CD4-positive, alpha-beta T cell treated with Interleukin-6 for 4 hours (primary cell): ENCODE data around the gene HVCN1.

Experiments
- DNase-seq: peaks from one replicate; pipeline ENCODE4 v3.0.0-alpha.2; 2020; ENCODE audit warnings: mixed read lengths

HVCN1 gene

GRCh38 chr12:110613071-110613770 lies 75.7 kb downstream of the HVCN1 start:
- DNase-seq, result no peak

DNA sequence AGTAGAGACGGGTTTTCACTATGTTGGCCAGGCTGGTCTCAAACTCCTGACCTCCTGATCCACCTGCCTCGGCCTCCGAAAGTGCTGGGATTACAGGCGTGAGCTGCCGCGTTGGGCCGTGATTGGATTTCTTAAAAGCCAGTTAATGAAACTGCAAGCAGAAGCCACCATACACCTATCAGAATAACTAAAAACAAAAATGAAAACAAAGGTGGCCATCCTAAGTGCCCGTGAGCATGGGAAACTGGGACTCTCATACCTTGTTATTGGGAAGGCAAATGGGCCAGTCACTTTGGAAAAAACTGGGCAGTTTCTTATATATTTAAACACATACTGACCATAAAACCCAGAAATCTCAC lies 82.7 kb downstream of the HVCN1 start:
- DNase-seq, result no peak

DNA sequence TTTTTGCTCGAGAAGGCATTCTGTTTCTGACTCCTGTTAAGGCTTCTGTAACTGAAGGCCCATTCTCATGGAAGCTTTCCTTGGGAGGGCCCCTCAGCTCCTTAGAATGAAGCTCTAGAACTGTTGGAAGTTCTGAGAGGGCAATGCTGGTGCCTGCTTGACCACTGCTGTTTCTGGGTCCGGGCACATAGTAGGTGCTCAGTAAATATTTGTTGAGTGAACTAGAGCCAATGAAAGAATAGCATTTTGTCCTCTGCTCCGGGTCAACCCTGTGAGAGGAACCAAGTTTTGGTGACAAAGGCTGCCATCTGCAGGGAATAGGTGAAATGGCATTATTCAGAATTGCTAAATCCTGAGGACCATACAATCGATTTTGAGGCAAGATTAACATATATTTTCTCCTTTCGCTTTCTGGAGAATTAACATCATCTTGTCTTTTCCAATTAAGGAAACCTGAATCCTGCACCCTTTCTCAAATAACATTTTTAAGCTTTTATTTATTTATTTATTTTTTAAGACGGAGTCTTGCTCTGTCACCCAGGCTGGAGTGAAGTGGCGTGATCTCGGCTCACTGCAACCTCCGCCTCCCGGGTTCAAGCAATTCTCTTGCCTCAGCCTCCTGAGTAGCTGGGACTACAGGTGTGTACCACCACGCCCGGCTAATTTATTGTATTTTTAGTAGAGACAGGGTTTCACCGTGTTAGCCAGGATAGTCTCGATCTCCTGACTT lies 86.7 kb downstream of the HVCN1 start:
- DNase-seq, result peak; percentile 60

- DNase-seq, result no peak
These were observed 88.7 kb downstream of the HVCN1 start for GRCh38 chr12:110600254-110600653.

DNA sequence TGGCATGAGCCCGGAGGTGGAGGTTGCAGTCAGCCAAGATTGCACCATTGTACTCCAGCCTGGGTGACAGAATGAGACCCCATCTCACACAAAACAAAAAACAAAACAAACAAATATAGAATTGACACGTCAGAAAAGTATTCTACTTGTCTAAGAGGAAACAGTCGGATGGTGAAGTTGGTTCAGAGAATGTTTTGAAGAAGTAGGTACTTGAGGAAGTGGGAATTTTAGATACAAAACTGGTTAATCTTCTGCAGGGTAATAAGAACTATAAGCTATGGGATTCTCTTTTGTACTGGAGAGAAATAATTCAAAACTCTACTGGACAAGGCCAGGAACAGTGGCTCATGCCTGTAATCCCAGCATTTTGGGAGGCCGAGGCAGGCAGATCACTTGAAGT lies 89.6 kb downstream of the HVCN1 start:
- no peak for DNase-seq
